Ectodermal cell (in vitro differentiated cells): Measurements from ENCODE around the gene TAF13.
"Not testable (repeated sequence)": the region's sequence is repeated elsewhere in the genome, so short reads cannot be mapped to it uniquely, and the experiment has no call there.

ENCODE experiments used
- H3K27ac ChIP-seq: 2 replicates; pipeline ENCODE4 v1.7.0; 2013; ENCODE audit warnings: mild to moderate bottlenecking, low read depth, low read length; ENCODE audit not compliant: insufficient read depth, poor library complexity, severe bottlenecking
- H3K27me3 ChIP-seq: 2 replicates; pipeline ENCODE4 v1.7.0; 2013; ENCODE audit warnings: mild to moderate bottlenecking, low read length; ENCODE audit not compliant: insufficient read depth, control insufficient read depth, poor library complexity, severe bottlenecking
- H3K36me3 ChIP-seq: one replicate; pipeline ENCODE4 v1.7.0; 2013; ENCODE audit warnings: low read length; ENCODE audit not compliant: control insufficient read depth, insufficient read depth
- H3K4me1 ChIP-seq: one replicate; pipeline ENCODE4 v1.7.0; 2013; ENCODE audit warnings: low read length; ENCODE audit not compliant: control insufficient read depth, insufficient read depth
- H3K4me3 ChIP-seq: 2 replicates; pipeline ENCODE4 v1.7.0; 2013; ENCODE audit warnings: low read depth, low read length, control low read depth; ENCODE audit not compliant: insufficient read depth
- H3K9me3 ChIP-seq: 2 replicates; pipeline ENCODE4 v1.7.0; 2013; ENCODE audit warnings: mild to moderate bottlenecking, low read length, moderate library complexity; ENCODE audit not compliant: control insufficient read depth
- WGBS, 2 experiments: methylation state at CpG; one replicate each; pipeline ENCODE4 v1.1.7; 2013; ENCODE audit warnings: missing lambda C conversion rate in 2 of 2; 5-methylcytosine and 5-hydroxymethylcytosine counted together

TAF13 gene

DNA sequence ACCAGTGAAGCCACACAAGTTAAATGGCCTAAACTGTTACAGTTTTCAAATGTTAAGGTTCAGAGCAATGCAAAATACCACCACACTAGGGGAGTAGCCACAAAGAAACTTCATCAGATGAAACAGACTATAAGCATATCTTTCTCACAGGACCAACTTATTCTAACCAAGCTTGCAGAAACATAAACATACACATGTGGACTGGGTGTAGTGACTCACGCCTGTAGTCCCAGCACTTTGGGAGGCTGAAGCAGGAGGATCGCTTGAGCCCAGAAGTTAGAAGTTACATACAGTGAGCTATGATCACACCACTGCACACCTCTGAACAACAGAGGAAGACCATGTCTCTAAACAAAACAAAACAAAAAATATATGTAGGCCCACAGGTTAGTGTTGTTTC lies 51.2 kb downstream of the TAF13 start:
- Histone ChIP-seq H3K27ac (no peak overlapping the region), H3K36me3 (no peaks in the 10 kb centered on the region)
- 90 to 94% methylated on average over 2 of the region's 2 CpGs for WGBS, 2 experiments

DNA sequence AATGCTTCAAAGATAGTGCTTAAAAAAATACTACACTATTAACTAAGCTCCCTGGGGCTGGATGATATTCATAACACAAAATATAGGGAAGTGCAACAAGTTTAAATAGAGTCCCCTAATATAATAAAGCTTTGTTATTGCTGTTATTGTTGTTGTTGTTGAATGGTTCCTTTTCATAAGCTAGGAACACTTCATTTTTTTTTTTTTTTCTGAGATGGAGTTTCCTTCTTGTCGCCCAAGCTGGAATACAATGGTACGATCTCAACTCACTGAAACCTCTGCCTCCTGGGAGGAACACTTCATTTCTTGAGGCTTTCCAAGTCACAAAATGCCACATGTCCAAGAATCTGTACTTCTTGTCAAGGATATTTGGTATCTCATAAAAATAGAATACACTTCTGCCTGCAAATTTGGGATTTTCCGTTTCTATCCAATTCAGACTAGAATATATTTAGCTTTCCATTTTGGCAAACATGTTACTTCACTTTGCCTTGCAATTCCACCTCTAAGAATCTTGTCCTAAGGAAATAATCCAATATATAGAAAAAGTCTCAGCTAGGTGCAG lies 55.0 kb downstream of the TAF13 start:
- 91 to 92% methylated on average over 3 of the region's 3 CpGs for WGBS, 2 experiments
- H3K27me3 ChIP-seq, result no peaks in the 10 kb centered on the region
- no peaks in the 10 kb centered on the region for H3K36me3 ChIP-seq
- H3K27ac ChIP-seq, result no peak overlapping the region
- H3K4me3 ChIP-seq, result no peak overlapping the region
- no peaks in the 10 kb centered on the region for H3K4me1 ChIP-seq
- no peaks in the 10 kb centered on the region for H3K9me3 ChIP-seq

More for the DNA sequence above, 51.2 kb downstream of the TAF13 start:
- no peaks in the 10 kb centered on the region for H3K4me1 ChIP-seq
- H3K4me3 ChIP-seq, result no peak overlapping the region
- H3K9me3 ChIP-seq, result no peaks in the 10 kb centered on the region
- H3K27me3 ChIP-seq, result no peaks in the 10 kb centered on the region

DNA sequence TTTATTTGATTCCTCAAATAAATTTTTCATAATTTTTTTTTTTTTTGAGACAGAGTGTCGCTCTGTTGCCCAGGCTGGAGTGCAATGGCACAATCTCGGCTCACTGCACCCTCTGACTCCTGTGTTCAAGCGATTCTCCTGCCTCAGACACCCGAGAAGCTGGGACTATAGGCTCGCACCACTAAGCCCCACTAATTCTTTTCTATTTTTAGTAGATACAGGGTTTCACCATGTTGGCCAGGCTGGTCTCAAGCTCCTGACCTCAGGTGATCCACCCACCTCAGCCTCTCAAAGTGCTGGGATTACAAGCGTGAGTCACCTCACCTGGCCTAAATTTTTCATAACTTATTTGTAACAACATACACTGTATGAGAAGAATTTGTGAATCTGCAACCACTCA lies 58.1 kb downstream of the TAF13 start:
- not testable (repeated sequence) for H3K27ac ChIP-seq
- 89 to 92% methylated on average over 6 of the region's 6 CpGs for WGBS, 2 experiments

DNA sequence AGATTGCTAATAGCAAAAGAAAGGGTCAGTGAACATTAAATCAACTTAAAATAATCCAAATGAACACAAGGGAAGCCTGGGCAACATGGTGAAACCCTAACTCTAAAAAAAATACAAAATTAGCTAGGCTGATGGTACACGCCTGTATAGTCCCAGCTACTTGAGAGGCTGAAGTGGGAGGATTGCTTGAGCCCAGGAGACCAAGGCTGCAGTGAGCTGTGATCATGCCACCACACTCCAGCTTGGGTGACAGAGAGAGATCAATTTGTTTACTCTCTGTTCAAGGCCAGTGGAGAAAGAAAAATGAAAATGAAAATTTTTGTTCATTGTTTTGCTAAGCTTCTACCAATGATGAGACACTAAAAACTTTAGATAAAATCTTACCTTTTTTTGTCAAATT lies 58.7 kb downstream of the TAF13 start:
- 91 to 95% methylated on average over 1 of the region's 1 CpG for WGBS, 2 experiments
- Histone ChIP-seq H3K27ac (no peak overlapping the region), H3K4me1 (no peaks in the 10 kb centered on the region), H3K27me3 (no peaks in the 10 kb centered on the region), H3K4me3 (no peak overlapping the region), H3K9me3 (no peaks in the 10 kb centered on the region), H3K36me3 (no peaks in the 10 kb centered on the region)

More for the DNA sequence above, 58.1 kb downstream of the TAF13 start:
- H3K4me3 ChIP-seq, H3K9me3 ChIP-seq, H3K27me3 ChIP-seq, H3K4me1 ChIP-seq, H3K36me3 ChIP-seq: not testable (repeated sequence)
